ENCODE results near the gene PPP2R2B. TPM values are rescaled to one million over a fixed set of nuclear protein-coding genes. Genes with fewer than 3 reads are reported as not detected.

PPP2R2B gene
- total and polyA plus RNA-seq, 2 donors (not counting 3 experiments of a cell fraction or from before 2014, with no cell fraction given): not detected

DNA sequence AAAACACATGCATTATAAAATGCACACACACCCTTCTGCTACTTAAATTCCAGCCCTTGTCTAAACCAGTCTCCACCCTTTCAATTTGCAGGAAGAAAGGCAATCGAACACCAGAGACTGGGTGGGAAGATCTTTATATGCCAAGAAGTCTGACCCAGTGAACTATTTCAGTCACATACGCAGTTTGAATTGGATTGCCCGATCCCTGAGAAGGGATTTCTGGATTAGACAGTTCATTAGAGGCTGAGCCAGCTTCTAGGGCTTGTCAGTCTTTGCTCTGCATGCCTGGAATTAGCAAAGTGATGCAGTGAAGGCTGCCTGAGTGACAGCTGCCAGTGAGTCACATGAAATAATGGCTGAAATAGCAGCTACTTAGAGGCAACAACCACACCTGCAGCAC lies 159.9 kb downstream of the PPP2R2B start:
- intact Hi-C loops (cut with micrococcal nuclease): no loop called here
- Histone ChIP-seq H4K20me1 (replicated peaks; ENCODE audit: control insufficient read depth, extremely low read depth, insufficient read depth, low read length) (no peaks in the 10 kb centered on the region), H3K27ac (ENCODE audit: insufficient read depth, low read depth, low read length) (no peak overlapping the region), H3K4me3 (replicated peaks in 1 of 3; ENCODE audit: insufficient read depth in 1 of 3, low read depth in 1 of 3, low read length in 3 of 3) (no peak overlapping the region), H3K79me2 (ENCODE audit: control insufficient read depth, insufficient read depth, low read length) (no peaks in the 10 kb centered on the region), H3K4me1 (ENCODE audit: control insufficient read depth, extremely low read depth, insufficient read depth, low read length) (no peaks in the 10 kb centered on the region), H3K27me3 (ENCODE audit: control insufficient read depth in 2 of 2, insufficient read depth in 2 of 2, low read length in 2 of 2) (peaks cover 0 to 1% of the 10 kb centered on the region in 2 experiments), H3K9me3 (replicated peaks; ENCODE audit: control insufficient read depth, insufficient read depth, low read length) (no peaks in the 10 kb centered on the region), H3K9me1 (replicated peaks; ENCODE audit: control insufficient read depth, extremely low read depth, insufficient read depth, low read length) (no peaks in the 10 kb centered on the region), H2AFZ (ENCODE audit: low read depth, low read length) (no peak overlapping the region), H3K4me2 (ENCODE audit: insufficient read depth, low read length) (no peak overlapping the region), H3K9ac (replicated peaks; ENCODE audit: extremely low read depth, insufficient read depth, low read length) (no peak overlapping the region), H3K36me3 (ENCODE audit: control insufficient read depth in 2 of 2, extremely low read depth in 1 of 2, insufficient read depth in 2 of 2, low read length in 2 of 2) (no peaks in the 10 kb centered on the region)
- TF ChIP-seq MAX (IDR thresholded peaks at IDR 0.05; ENCODE audit: insufficient read depth, insufficient read length): no peak
- no peak for TF ChIP-seq POLR2A (IDR thresholded peaks at IDR 0.05; ENCODE audit: low read depth, low read length)
- no peak for TF ChIP-seq JUN (IDR thresholded peaks at IDR 0.05; ENCODE audit: borderline replicate concordance, insufficient read depth, insufficient read length, low read depth)
- TF ChIP-seq POLR2AphosphoS5 (IDR thresholded peaks at IDR 0.05; ENCODE audit: insufficient read depth, low read depth, low read length): no peak
- no peak for TF ChIP-seq EZH2 (IDR thresholded peaks at IDR 0.05; ENCODE audit: borderline replicate concordance, low read depth, low read length, severe bottlenecking)
- TF ChIP-seq CTCF (IDR thresholded peaks at IDR 0.05; ENCODE audit: extremely low read depth in 1 of 2, insufficient read depth in 1 of 2, low read depth in 1 of 2, low read length in 2 of 2): no peak
- TF ChIP-seq MYC (IDR thresholded peaks at IDR 0.05; ENCODE audit: low read depth, low read length): no peak
- TF ChIP-seq GATA2 (IDR thresholded peaks at IDR 0.05; ENCODE audit: insufficient read depth, insufficient read length, low read depth, low read length): no peak
- TF ChIP-seq FOS (IDR thresholded peaks at IDR 0.05; ENCODE audit: borderline replicate concordance, insufficient read depth, low read length): no peak
- POLR2A ChIA-PET: no interaction called here
- DNase-seq (ENCODE audit: low read depth, low spot score): no peak
- CTCF ChIA-PET: interaction anchor here (1.4 kb wide), 1 partner anchor 13 kb away, joined by 4 read pairs; no protein-coding TSS in a partner anchor
- dilution Hi-C loops (cut with MboI; ENCODE audit: extremely low pct_ligation_motif_present, low sequenced_read_pairs): no loop called here
- FAIRE-seq: no peak
- BruUV-seq (replicated peaks): no TSS peak
